ENCODE data around the gene ITPRID1.

- TF ChIP-seq CTCF (IDR thresholded peaks at IDR 0.05), result no peak
- no peak for TF ChIP-seq POLR2A (IDR thresholded peaks at IDR 0.05)
Observed at GRCh38 chr7:31516680-31517502, 3.0 kb downstream of the ITPRID1 start.

Data from vagina (tissue), 2 donors.